GM23248 (cell line): ENCODE results near the gene USP28.

Experiments used
- EZH2 ChIP-seq: fragments of 200-600 bp; sonication (generic); IDR thresholded peaks from 2 replicates; pipeline ENCODE4 v1.6.1; 2018; ENCODE audit warnings: antibody characterized with exemption, mild to moderate bottlenecking; ENCODE audit not compliant: insufficient read depth, poor library complexity, severe bottlenecking
- EZH2phosphoT487 ChIP-seq: fragments of 200-600 bp; sonication (generic); IDR thresholded peaks from 2 replicates; pipeline ENCODE4 v1.6.1; 2018; ENCODE audit warnings: antibody characterized with exemption, moderate library complexity, mild to moderate bottlenecking, low read depth; ENCODE audit not compliant: insufficient read depth

DNA sequence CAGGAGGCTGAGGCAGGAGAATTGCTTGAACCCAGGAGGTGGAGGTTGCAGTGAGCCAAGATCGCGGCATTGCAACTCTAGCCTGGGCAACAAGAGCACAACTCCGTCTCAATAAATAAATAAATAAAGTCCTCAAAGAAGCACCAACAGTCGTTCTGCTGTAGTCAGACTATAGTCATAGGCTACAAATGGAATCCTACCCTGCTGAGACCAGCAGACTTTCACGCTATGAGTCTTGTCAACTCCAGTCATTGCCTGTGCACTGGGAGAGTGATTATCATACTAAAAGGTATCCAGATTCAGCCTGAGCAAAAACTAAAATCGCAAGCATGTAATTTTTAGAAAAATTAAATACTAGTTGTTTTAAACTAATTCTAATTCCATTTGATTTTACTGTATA lies 19.6 kb downstream of the USP28 start:
- no peak for TF ChIP-seq EZH2
- no peak for TF ChIP-seq EZH2phosphoT487
